8988T (cell line): ENCODE data around the gene VPS25.
"Not testable (repeated sequence)": the region's sequence is repeated elsewhere in the genome, so short reads cannot be mapped to it uniquely, and the experiment has no call there.

Experiments used
- DNase-seq: peaks from one replicate; pipeline ENCODE4 v3.0.0; 2011

The VPS25 gene

GRCh38 chr17:42773290-42774035 lies at the start of gene VPS25:
TSS of gene VPS25 (plus strand) at chr17:42773449. CDS start at chr17:42773476, 27 bp downstream.
- DNase-seq, result peak; percentile 65

- no peak for DNase-seq
Measured at GRCh38 chr17:42723636-42724035, 49.6 kb upstream of the VPS25 start.

GRCh38 chr17:42725143-42725542 lies 48.1 kb upstream of the VPS25 start:
- DNase-seq, result no peak

- no peak for DNase-seq
Measured at GRCh38 chr17:42740699-42741098, 32.5 kb upstream of the VPS25 start.

- not testable (repeated sequence) for DNase-seq
Measured at GRCh38 chr17:42742916-42743315, 30.3 kb upstream of the VPS25 start.

- no peak for DNase-seq
Measured at GRCh38 chr17:42743595-42744282, 29.5 kb upstream of the VPS25 start.

- DNase-seq, result peak; percentile 49
Measured at GRCh38 chr17:42744283-42744805, 28.9 kb upstream of the VPS25 start.

- peak; percentile 93 for DNase-seq
Measured at GRCh38 chr17:42744806-42745617, 28.2 kb upstream of the VPS25 start, which contains the start of gene EZH1. TSS of gene EZH1 (minus strand) at chr17:42745040. CDS start at chr17:42728941, 16,099 bp downstream.

GRCh38 chr17:42748202-42748907 lies 24.9 kb upstream of the VPS25 start:
- no peak for DNase-seq

GRCh38 chr17:42748908-42749798 lies 24.1 kb upstream of the VPS25 start:
- DNase-seq, result no peak

GRCh38 chr17:42750739-42751344 lies 22.4 kb upstream of the VPS25 start:
- DNase-seq, result no peak

GRCh38 chr17:42751628-42752027 lies 21.6 kb upstream of the VPS25 start:
- no peak for DNase-seq

- DNase-seq, result no peak
Measured at GRCh38 chr17:42754782-42755181, 18.5 kb upstream of the VPS25 start.

- no peak for DNase-seq
Measured at GRCh38 chr17:42759982-42760651, 13.1 kb upstream of the VPS25 start.

GRCh38 chr17:42760652-42761581 lies 12.3 kb upstream of the VPS25 start, which contains the start of gene RAMP2:
TSS of gene RAMP2 (plus strand) at chr17:42761227. CDS start at chr17:42761262, 35 bp downstream.
- DNase-seq, result no peak

- DNase-seq, result no peak
Measured at GRCh38 chr17:42761638-42762037, 11.6 kb upstream of the VPS25 start.

GRCh38 chr17:42766124-42766523 lies 7.1 kb upstream of the VPS25 start:
- DNase-seq, result no peak

- DNase-seq, result no peak
Measured at GRCh38 chr17:42767512-42767911, 5.7 kb upstream of the VPS25 start.

GRCh38 chr17:42768006-42768405 lies 5.2 kb upstream of the VPS25 start:
- DNase-seq, result not testable (repeated sequence)
